GM21737 (cell line): ENCODE measurements around the gene NUDT4B.
"Not testable (repeated sequence)": the region's sequence is repeated elsewhere in the genome, so short reads cannot be mapped to it uniquely, and the experiment has no call there.

Experiments
- ATAC-seq: cut with Tn5 transposase; IDR thresholded peaks from one replicate; pipeline ENCODE4 v1.9.1; 2021; ENCODE audit warnings: mild to moderate bottlenecking, moderate library complexity; ENCODE audit not compliant: unreplicated experiment

NUDT4B gene

GRCh38 chr1:148735538-148735937, 13.0 kb upstream of the NUDT4B start:
- ATAC-seq = not testable (repeated sequence)

DNA sequence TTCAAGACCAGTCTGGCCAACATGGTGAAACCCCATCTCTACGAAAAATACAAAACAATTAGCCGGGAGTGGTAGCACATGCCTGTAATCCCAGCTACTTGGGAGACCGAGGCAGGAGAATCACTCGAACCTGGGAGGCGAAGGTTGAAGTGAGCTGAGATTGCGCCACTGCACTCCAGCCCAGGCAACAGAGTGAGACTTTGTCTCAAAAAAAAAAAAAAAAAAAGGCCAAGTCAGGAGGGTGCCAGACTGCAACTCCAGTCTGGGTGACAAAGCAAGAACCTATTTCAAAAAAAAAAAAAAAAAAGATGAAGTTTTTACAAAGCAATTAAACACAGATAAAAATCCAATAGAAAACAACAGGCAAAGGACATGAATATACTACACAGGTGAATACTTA, 9.9 kb upstream of the NUDT4B start:
- not testable (repeated sequence) for ATAC-seq

GRCh38 chr1:148743200-148743599, 5.4 kb upstream of the NUDT4B start:
- ATAC-seq = not testable (repeated sequence)

DNA sequence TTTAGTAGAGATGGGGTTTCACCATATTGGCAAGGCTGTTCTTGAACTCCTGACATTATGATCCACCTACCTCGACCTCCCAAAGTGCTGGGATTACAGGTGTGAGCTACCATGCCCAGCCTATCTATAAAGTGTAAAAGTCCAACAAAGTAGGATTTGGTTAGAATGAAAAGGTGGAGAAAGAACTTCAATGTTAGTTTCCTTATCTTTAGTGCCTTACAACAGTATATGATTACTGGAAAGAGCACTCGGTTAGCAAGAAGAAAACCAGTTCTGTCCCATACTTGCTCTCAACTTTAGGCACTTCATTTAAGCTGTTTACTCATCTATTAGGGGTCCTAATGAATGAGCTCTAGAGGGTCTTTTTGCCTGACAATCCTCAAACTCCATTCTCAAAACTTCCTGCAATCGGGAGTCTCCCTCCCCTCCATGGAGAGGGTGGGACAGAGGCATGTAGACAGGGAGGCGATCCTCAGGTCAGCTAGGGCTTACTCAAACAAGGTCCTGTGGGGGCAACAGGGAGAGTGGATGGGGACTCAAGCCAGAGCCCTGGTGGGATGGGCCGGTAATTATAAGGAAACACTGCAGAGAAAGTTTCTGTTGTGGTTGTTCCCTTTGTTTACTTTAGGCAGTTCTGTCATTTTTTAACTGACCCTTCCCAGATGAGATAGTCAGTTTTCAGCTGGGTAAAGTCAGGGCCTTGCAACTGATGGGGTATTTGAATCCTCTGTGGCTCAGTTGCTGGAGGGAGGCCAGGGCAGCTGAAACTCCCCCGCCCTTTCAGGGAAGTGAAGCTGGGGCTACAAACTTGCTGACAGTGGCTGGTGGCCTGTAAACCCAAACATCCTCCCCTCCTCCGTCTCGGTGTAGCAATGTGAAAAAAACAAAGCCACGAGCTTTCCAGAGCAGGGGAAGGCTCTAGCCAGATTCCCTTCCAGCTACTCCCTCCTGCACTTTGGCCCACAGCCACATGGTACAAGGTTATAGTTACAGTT, 4.6 kb upstream of the NUDT4B start:
- peak; percentile 63 for ATAC-seq

GRCh38 chr1:148749335-148749681, 734 bp downstream of the NUDT4B start:
- ATAC-seq = peak; percentile 88

- ATAC-seq = not testable (repeated sequence)
Observed at GRCh38 chr1:148756231-148756630, 7.7 kb downstream of the NUDT4B start.

DNA sequence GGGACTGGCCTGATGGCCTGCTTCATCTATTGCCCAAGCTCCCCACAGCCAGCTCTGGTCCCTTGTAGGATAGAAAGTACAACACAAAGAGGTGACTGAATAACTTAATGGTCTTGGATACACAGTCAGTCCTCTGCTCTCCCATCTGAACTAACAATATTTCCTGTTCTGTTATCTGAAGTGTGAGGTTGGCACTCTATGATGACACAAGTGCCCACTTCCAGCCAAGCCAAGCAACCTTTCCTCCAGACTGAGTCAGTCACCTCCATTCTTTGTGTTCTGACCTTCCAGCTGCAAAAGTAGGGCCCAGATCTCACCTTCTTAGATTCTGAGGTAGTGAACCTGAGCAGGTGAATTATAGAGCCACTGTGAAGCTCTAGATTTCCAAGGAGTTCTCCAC, 8.9 kb downstream of the NUDT4B start:
- ATAC-seq = not testable (repeated sequence)

- ATAC-seq = peak; percentile 91
Observed at GRCh38 chr1:148758412-148758811, 9.8 kb downstream of the NUDT4B start.

DNA sequence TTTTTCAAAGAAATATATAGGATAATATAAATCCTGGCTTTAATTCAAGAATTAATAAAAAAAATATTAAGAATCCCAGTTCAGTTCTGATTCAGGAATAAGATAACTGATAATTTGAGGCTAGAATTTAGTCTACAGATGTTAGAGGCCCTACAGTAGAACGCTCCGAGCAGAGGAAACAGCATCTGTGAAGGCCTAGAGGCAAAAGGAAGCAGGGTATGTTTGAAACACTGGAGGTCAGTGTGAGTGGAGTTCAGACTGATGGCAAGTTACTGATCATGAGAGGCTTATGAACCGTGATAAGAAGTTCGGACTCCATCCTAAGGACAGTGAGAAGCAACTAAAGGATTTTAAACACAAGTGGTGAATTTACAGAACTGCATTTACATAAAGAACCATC, 10.4 kb downstream of the NUDT4B start:
- not testable (repeated sequence) for ATAC-seq

- not testable (repeated sequence) for ATAC-seq
Observed at GRCh38 chr1:148759749-148760148, 11.2 kb downstream of the NUDT4B start.

DNA sequence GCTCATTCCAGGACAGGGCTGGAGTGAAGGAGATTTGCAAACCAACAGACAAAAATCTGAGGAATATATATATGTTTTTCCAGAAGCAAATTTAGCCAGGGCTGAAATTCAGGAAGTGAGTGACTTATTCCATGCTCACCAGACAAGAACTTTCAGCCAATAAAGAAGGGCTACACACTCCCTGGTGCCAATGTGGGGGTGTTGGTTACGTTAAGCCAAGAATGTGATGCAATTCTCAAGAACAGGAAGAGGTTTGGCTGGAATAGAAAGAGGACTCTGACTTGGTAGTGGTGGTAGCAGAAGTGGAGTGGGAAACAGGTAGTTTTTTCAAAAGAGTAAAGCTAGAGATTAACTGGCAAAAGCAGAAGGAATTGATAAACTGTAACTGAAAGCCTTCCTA, 11.6 kb downstream of the NUDT4B start:
- not testable (repeated sequence) for ATAC-seq

GRCh38 chr1:148761360-148761759, 12.8 kb downstream of the NUDT4B start:
- not testable (repeated sequence) for ATAC-seq

DNA sequence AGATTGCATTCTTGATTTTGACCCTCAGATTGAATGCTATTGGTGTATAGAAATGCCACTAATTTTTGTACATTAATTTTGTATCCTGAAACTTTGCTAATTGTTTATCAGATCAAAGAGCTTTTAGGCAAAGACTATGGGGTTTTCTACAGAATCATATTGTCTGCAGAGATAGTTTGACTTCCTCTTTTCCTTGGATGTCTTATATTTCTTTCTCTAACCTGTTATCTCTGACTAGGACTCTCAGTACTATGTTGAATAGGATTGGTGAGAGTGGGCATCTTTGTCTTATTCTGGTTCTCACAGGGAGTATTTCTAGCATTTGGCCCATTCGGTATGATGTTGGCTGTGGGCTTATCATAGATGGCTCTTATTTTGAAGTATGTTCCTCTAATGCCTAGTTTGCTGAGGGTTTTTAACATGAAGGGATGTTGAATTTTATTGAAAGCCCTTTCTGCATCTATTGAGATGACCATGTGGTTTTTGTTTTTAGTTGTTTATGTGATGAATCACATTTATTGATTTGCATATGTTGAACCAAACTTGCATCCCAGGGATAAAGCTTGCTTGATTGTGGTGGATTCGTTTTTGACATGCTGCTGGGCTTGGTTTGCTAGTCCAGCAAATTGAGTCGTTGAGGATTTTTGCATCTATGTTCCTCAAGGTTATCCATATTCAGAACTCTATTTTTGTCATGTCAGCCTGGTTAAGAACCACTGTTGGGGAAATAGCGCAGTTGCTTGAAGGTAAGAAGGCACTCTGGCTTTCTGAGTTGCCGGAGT, 16.9 kb downstream of the NUDT4B start:
- not testable (repeated sequence) for ATAC-seq

DNA sequence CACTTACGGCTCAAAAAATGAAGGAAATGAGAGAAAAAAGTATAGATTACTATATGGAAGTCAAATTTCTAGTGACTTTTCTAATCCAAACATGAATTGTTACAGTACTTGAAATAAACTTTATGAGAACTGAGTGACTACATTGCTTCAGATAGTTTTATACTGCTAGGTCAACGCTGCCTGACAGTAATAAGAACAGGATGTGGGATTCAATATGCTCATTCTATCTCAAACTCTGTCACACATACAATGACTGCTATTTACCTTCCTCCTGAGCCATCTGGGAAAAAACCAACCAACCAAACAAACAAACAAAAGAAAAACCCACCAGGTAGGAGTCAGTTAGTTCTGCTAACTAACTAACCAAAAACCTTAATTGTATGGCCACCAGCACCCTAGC, 20.0 kb downstream of the NUDT4B start:
- ATAC-seq = not testable (repeated sequence)

GRCh38 chr1:148769495-148769894, 20.9 kb downstream of the NUDT4B start:
- ATAC-seq = not testable (repeated sequence)

DNA sequence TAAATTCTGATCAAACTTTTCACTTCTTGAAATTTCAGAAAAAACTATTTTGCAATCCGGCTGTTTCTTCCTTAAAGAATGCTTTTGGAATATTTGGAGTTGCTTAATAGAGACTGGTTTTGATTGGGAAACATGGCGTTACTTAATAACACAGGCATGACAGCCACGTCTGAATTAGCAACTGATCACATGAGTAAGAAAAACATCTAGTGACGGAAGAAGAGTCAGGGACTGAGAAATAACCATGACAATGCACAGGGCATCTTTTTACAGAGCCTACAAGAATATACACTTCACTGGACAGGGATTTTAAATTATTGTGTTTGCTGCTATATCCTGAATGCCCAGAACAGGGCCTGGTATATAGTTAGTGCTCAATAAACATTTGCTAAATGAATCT, 25.1 kb downstream of the NUDT4B start:
- not testable (repeated sequence) for ATAC-seq

- ATAC-seq = not testable (repeated sequence)
Observed at GRCh38 chr1:148774102-148774501, 25.5 kb downstream of the NUDT4B start.

DNA sequence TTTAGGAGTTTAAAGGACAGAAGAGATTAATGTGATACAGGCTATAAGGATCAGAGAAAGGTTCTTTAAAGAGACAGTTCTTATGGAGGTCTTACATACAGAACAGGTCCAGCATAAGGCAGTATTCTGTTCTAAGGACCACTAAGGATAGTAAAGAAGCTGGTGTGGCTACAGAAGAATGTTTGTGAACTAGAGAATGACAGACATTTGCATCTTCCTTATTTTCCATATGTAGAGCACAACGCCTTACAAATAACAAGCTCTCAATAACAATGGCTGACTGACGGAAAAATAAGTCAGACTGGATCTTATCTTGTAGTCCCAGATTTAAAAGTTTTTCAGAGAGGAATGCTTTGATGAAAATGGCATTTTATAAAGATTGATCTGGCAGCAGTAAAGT, 26.7 kb downstream of the NUDT4B start:
- ATAC-seq = not testable (repeated sequence)

DNA sequence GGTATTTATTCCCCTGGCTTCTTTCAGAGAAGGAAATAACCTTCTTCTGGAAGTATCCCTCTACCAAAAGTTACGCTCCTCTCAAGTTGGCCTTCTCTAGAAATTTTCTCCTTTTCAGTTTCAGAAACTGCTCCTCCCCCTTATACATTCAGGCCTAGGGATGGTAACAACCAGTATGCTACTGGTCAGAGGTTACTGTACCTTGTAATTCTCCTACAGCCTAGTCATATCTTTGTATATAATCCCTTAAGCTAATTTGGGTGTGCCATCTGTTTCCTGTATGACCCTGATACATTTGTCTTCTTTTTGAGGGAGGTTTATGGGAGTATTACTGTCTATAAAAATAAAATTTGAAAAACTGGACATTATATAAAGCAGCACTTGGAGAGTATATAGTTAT, 29.1 kb downstream of the NUDT4B start:
- ATAC-seq = not testable (repeated sequence)

DNA sequence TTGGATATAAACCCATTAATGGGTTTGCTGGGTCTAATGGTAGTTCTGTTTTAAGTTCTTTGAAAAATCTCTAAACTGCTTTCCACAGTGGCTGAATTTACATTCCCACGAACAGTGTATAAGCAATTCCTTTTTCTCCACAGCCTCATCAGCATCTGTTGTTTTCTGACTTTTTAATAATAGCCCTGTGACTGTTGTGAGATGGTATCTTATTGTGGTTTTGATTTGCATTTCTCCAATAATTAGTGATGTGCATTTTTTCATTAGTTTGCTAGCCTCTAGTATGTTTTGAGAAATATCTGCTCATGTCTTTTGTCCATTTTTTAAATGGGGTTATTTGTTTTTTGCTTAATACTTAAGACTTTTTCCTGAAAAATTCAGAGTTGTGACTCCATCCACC, 31.8 kb downstream of the NUDT4B start:
- not testable (repeated sequence) for ATAC-seq

GRCh38 chr1:148791543-148792099, 43.0 kb downstream of the NUDT4B start:
- ATAC-seq = not testable (repeated sequence)
